NCI-H2107 treated with DMSO at 0.1 percent for 48 hours (cell line): ENCODE data around the gene TMEM63C.

Experiments used
- DNase-seq: peaks from one replicate; lab custom pipeline; 2025; ENCODE audit not compliant: unreplicated experiment; lab: John Stamatoyannopoulos, UW

TMEM63C gene

GRCh38 chr14:77253333-77254190 lies 72.0 kb downstream of the TMEM63C start:
- no peak for DNase-seq

GRCh38 chr14:77256694-77257093 lies 75.1 kb downstream of the TMEM63C start:
- no peak for DNase-seq

- no peak for DNase-seq
Observed at GRCh38 chr14:77257700-77258099, 76.1 kb downstream of the TMEM63C start.

GRCh38 chr14:77258566-77258965 lies 77.0 kb downstream of the TMEM63C start:
- DNase-seq = no peak

GRCh38 chr14:77259025-77259715 lies 77.6 kb downstream of the TMEM63C start:
- no peak for DNase-seq

GRCh38 chr14:77260199-77260598 lies 78.6 kb downstream of the TMEM63C start:
- DNase-seq = no peak

GRCh38 chr14:77260631-77261030 lies 79.0 kb downstream of the TMEM63C start:
- DNase-seq = no peak

- DNase-seq = no peak
Observed at GRCh38 chr14:77264466-77265186, 83.0 kb downstream of the TMEM63C start.

- DNase-seq = no peak
Observed at GRCh38 chr14:77265187-77265515, 83.6 kb downstream of the TMEM63C start.

- no peak for DNase-seq
Observed at GRCh38 chr14:77265561-77266335, 84.2 kb downstream of the TMEM63C start.

- DNase-seq = no peak
Observed at GRCh38 chr14:77266336-77266735, 84.7 kb downstream of the TMEM63C start.

- no peak for DNase-seq
Observed at GRCh38 chr14:77267937-77268699, 86.5 kb downstream of the TMEM63C start.

- peak; percentile 37 for DNase-seq
Observed at GRCh38 chr14:77268989-77269600, 87.5 kb downstream of the TMEM63C start.

- DNase-seq = no peak
Observed at GRCh38 chr14:77270361-77271112, 88.9 kb downstream of the TMEM63C start.

- DNase-seq = no peak
Observed at GRCh38 chr14:77271113-77271710, 89.6 kb downstream of the TMEM63C start, which contains the start of gene NGB. NGB (minus strand) TSS chr14:77271206; CDS start chr14:77270937, 269 bp downstream.

- DNase-seq = no peak
Observed at GRCh38 chr14:77272261-77272660, 90.7 kb downstream of the TMEM63C start.

GRCh38 chr14:77273796-77274195 lies 92.2 kb downstream of the TMEM63C start:
- no peak for DNase-seq

- DNase-seq = no peak
Observed at GRCh38 chr14:77275041-77275580, 93.5 kb downstream of the TMEM63C start.
